Epithelial cell of proximal tubule (primary cell): Measurements from ENCODE around the gene CASP8AP2. TPM values are rescaled to one million over a fixed set of nuclear protein-coding genes. Genes with fewer than 3 reads are reported as not detected.
A peak's percentile ranks its signal among the peaks of the same experiment; 100 is the strongest.
"Not testable (repeated sequence)": the region's sequence is repeated elsewhere in the genome, so short reads cannot be mapped to it uniquely, and the experiment has no call there.

Experiments used
- DNase-seq: peaks from one replicate; pipeline ENCODE4 v3.0.0-alpha.2; 2011; ENCODE audit warnings: low read depth
- H3K4me3 ChIP-seq: 2 replicates; pipeline ENCODE4 v1.5.1; 2011; ENCODE audit warnings: low read depth, mild to moderate bottlenecking, low read length
- total RNA-seq: library from RNA; depleted of rRNA; stranded (reverse); fragments of >200 nt; gene quantifications from 2 replicates; pipeline ENCODE4 v1.2.3, GENCODE V29; 2015
- TF ChIP-seq, protein P1 (sequence below): conservative IDR thresholded peaks from 2 replicates; pipeline ENCODE4 v1.5.1; 2012; ENCODE audit warnings: low read depth, mild to moderate bottlenecking, low read length

CASP8AP2 gene
- total RNA-seq, 1 donor from 2014 or later: 12.5 TPM

DNA sequence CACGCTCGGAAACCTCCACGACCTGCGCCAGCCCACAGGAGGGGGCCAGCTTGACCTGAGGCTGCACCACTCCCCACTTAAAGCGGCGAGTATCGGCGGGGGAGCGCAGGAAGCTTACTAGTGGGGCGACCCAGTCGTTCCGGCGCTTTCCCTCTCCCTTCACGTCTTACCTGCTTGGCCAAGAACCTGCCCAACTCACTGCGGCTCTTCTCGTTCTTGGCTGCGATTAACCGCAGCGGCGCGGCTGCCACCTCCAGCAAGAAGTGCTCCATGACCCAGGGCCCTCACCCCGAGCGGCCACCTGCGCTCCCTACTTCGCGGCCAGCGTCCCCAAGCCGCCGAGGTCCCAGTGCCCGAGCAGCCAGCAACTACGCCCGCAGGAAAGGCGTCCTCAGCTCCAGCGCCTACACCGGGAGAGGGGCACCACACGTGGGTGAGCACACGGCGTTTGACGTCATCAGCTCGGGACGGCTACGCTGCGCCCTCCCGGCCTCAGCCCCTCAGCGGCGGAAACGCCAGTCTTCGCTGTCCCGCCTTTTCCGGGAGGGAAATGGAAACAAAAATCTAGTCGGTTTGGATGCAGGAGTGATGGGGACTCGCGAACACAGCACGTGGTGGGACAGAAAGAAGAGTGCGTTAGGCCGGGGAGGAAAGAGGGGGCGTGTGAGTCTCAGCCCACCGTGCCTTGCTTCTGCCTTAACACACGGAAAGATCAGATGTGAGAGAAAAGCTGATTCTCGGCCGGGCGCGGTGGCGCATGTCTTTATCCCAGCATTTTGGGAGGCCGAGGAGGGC lies 10.1 kb upstream of the CASP8AP2 start, which contains the start of gene MDN1:
MDN1 (minus strand) TSS at position 459 of the 795 bp plus-strand sequence; CDS start at position 272, 187 bp downstream.
- TF ChIP-seq, protein P1, sequence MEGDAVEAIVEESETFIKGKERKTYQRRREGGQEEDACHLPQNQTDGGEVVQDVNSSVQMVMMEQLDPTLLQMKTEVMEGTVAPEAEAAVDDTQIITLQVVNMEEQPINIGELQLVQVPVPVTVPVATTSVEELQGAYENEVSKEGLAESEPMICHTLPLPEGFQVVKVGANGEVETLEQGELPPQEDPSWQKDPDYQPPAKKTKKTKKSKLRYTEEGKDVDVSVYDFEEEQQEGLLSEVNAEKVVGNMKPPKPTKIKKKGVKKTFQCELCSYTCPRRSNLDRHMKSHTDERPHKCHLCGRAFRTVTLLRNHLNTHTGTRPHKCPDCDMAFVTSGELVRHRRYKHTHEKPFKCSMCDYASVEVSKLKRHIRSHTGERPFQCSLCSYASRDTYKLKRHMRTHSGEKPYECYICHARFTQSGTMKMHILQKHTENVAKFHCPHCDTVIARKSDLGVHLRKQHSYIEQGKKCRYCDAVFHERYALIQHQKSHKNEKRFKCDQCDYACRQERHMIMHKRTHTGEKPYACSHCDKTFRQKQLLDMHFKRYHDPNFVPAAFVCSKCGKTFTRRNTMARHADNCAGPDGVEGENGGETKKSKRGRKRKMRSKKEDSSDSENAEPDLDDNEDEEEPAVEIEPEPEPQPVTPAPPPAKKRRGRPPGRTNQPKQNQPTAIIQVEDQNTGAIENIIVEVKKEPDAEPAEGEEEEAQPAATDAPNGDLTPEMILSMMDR: no peak
- peak within 1 kb of the TSS; percentile 94 for H3K4me3 ChIP-seq
- DNase-seq: peak; percentile 61

DNA sequence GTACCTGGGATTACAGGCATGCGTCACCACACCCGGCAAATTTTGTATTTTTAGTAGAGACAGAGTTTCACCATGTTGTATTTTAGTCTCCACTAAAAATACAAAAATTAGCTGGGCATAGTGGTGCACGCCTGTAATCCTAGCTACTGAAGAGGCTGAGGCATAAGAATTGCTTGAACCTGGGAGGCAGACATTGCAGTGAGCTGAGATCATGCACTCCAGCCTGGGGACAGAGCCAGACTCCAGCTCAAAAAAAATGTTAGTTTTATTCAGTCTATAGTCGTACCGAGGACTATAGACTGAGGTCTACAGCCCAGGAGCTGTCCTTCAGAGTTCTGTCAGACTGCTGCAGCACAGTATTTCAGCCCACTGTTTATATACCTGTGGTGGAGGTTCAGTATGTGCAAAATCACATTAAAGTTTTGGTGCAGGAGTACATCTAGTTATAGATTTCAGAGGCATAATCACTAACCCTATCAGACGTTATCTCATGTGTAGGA lies 3.6 kb upstream of the CASP8AP2 start:
- no peak overlapping the region for H3K4me3 ChIP-seq
- TF ChIP-seq, protein P1: no peak
- DNase-seq: no peak

DNA sequence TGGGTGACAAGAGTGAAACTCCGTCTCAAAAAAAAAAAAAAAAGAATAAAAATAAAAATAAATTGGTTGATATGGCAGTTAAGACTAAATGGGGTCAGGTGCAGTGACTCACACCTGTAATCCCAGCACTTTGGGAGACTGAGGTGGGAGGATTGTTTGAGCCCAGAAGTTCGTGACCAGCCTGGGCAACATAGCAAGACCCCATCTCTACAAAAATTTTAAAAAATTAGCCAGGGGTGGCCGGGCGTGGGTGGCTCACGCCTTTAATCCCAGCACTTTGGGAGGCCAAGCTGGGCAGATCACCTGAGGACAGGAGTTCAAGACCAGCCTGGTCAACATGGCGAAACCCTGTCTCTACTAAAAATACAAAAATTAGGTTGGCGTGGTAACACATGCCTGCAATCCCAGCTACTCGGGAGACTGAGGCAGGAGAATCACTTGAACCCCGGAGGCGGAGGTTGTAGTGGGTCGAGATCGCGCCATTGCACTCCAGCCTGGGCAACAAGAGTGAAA lies 1.1 kb upstream of the CASP8AP2 start:
- H3K4me3 ChIP-seq: peak overlapping the region; percentile 98
- DNase-seq: not testable (repeated sequence)

DNA sequence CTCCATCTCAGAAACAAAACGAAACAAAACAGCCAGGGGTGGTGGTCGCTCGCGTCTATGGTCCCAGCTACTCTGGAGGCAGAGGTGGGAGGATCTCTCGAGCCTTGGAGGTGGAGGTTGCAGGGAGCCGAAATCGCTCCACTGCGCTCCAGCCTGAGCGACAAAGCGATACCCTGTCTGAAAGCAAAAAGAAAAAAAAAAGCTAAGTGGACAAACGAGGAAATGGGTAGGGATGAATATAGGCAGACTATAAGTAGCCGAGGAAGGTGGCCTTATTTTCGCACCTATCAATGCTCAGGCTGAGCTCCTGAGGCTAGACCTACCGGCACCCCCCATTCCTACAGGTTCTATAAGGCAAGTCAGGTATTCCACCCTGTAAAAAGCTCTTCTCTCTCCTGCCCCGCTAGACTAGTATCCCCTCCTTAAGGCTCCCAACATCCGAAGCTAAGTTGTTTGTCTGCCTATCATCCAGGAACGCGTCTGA lies 650 bp upstream of the CASP8AP2 start:
- no peak for DNase-seq
- H3K4me3 ChIP-seq: peak overlapping the region; percentile 98
- TF ChIP-seq, protein P1: no peak

DNA sequence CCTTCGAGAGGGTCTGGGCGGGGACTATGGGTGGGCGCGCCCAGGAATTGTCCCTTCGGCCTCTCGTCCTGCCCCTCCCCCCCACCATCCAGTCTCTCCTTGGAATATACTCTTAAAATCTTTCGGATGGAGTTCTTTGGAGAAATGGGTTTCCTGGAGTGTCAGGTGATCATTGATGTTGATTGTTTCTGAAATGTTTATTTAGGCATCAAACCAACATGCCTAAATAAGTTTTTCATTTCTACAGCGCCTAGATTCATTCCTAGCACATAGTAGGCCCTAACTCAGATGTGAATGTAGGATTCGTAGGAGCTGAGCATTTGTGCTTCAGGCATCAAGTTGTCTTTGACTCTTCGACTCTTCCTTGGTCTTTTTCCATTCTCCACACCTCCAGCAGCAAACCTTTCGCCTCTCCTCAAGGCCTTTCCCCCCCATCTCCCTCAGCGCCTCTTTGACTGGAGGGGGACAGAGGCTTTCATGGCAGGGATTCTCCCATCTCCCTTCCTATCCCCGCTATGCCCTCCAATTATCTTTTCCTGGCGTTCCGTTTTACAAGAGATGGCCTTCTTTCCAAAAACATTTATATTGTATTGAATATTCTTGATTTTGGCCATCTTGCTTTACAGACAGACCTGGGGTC lies 610 bp downstream of the CASP8AP2 start:
- peak overlapping the region; percentile 98 for H3K4me3 ChIP-seq
- DNase-seq: no peak
- TF ChIP-seq, protein P1: no peak

DNA sequence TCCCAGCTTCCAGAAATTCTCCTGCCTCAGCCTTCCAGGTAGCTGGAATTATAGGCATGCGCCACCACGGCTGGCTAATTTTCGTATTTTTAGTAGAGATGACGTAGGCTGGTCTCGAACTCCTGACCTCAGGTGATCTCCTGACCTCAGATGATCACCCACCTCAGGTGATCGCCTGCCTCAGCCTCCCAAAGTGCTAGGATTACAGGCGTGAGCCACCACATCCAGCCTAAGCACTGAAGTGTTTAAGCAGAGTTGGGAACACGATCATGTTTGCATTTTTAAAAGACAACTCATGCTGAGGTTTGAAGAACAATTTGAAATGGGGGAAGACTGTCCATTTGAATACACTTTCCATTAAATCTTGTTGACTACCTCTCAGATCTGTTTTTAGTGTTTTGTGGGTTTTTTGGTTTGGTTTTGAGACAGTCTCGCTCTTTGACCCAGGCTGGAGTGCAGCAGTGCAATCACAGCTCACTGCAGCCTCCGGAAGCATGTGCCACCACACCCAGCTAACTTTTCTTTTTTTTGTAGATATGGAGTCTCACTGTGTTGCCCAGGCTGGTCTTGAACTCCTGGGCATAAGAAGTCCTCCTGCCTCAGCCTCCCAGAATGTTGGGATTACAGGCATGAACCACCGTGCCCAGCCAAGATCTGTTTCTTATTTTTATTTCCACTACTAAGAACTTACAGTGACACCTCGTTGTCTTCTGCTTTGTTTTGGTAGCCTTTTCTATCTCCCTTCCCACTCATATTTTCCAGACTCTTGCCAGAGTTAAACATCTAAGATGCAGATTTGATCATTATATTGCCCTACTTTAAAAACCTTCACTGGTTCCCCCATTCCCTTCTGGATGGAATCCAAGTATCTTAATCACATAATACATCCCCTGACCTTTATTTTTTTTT lies 5.5 kb downstream of the CASP8AP2 start:
- TF ChIP-seq, protein P1: no peak
- no peak for DNase-seq

More for the DNA sequence above, 5.5 kb downstream of the CASP8AP2 start:
- H3K4me3 ChIP-seq: no peak overlapping the region
